Amygdala (tissue), 56 donors: ENCODE data around the gene BOLA3.
"Not testable (repeated sequence)": the region's sequence is repeated elsewhere in the genome, so short reads cannot be mapped to it uniquely, and the experiment has no call there.

Experiments used
- DNase-seq, 56 donors: peaks; one replicate each; lab custom pipeline; 2025; lab: John Stamatoyannopoulos, UW

BOLA3 gene

DNA sequence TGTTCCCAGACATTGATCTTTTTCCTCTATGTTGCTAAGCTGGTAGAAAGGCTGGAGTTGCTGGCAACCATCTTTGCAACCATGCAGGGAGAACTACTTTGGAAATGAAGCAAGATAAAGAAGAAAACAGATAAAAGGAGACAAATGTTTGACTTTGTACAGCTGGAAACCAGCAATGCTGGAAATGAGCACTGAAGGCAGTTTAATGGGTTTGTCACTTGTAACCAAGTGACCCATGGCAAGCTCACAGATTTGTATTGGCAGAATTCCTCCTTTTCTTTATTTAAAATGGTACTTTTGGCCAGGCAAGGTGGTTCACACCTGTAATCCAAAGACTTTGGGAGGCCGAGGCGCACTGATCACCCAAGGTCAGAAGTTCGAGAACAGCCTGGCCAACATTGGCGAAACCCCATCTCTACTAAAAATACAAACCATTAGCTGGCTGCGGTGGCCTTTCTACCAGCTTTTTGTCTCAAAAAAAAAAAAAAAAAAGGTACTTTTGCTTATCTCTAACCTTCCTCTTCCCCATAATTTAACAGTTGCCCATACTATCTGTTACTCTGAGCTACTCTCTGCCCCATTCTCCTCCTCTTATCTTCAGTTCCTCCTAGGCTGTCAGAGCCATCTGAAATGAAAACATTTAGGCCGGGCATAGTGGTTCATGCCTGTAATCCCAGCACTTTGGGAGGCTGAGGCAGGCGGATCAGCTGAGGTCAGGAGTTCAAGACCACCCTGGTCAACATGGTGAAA is 2.0 kb upstream of the BOLA3 start:
- no peak for DNase-seq

DNA sequence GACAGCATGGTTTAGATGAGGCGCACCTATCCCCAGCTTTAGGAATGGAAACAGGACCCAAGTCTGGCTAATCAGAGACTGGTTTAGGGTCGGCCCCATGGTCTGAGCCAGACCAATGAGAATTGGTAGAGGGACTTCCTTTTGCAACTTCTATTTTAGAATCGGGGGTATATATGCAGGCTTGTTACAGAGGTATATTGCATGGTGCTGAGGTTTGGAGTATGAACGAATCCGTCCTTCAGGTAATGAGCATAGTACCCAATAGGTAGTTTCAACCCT is 1.5 kb upstream of the BOLA3 start:
- no peak for DNase-seq

DNA sequence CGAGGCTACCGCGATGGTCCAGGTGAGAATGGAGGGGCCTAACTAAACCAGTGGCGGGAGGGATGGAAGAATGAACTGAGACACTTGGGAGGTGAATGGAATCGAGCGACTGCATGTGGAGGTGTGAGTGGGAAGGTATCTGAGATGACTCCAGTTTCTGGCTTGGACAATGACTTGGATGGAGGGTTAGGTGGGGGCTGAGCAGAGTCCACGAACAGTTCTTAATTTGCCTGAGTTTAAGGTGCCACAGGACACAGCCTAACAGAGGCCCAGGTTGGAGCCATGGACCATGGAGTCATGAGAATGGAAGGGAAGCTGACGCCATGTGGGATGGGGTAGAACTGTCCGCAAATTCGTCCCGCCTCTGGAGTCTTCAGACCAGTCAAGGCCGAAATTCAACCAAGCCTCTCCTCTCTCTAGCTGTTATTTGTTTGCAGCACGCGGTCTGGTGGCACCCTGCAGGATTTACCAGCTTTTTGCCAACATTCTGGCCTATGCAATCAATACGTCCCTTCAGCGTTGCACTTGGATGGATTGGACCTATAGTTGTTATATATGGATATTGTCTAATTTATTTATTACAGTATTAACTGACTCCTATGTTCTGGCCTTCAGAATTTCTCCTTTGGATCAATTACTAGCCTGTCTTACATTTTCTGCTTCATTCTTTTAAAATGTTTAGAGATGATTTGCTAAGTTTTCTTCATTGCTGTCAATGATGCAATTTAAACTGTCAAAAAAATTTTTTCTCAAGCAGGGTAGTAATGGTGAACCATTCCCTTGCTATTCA is 940 bp upstream of the BOLA3 start:
- peak in 2 of 56 donors; percentile 34 to 38 for DNase-seq

DNA sequence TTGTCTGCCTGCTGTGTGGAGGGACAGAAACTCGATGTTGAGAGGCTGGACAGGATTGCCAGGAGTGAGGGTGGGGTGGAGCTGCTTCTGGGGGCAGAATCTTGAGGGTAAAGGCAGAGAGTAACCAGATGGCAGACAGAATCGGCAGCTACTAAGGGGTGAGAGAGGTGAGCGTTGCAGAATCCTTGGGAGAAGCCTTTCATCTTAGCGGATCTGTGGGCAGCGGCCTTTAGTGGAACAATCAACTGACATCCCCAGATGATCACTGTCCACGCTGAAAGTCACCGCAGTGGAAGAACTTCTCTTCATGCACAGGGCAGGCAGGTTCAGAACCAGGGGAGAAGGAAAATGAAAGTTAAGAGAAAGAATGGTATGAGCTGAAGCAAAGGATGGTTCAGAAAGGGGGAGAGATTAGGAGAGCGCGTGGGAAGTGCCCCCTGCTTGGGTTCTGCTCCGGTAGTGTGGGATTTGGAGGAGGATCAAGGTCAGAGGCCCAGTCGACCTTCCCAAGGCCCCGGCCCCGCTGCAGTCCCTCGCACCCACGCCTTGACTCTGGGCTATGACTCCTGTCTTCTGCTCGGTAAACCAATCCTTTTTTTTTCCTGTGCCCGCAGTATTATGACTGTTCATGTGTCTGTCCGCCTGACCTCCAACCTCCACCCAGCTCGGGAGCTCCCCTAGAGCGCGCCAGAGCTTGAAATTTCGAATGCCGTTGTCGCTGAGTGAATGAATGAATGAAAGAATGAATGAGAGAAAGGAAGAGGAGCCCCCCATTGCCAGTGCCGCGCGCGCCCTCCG is 584 bp downstream of the BOLA3 start:
- DNase-seq: peak in 1 of 56 donors; percentile 34

DNA sequence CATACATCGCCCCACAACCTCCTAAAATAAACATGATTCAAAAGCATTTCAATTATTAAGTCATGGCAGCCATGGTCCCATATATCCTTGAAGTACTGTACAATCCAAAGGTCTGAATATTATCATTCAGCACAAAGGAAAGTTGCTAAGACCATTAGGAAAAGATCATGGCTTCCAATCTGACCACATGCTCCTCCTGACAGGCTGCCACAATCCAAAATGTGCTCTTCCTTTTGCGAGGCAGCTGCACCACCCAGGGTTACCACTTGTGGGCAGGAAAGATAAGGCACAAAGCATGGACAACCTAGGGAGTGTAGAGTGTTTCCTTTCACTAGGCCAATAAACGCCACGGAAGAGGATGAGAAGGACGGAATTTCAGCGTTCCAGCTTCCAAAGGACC is 5.4 kb downstream of the BOLA3 start:
- no peak for DNase-seq

DNA sequence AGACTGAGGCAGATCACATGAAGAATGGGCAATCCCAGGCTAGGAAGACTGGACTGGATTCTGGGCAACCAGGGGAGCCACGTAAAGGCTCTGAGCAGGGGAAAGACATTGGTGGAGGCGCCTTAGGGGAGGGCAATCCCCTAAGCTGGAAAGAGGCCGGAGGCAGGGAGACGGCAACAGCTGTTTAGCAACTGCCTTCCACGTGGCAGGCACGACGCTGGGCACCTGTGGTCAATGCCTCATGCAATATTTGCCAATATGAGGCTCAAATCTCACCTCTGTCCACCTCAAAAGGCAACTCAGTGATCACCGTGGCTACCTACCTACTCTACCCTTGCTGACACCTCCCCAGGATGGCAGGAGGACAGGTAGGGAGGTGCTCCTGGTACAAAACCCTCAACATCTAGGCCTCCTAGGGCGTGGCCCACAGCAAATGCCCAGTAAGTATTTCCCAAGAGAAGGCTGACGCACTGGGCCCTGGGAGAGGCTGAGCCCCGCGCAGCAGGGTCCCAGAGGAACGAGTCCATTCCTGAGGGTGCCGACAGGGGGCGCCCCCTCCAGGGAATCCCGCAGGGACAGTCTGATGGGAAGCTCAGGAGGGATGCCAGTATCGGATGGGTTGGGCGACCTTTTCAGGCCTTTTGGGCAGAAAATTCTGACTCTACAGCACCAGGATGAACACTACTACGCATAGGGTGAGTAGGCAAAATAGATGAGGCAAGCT is 8.9 kb downstream of the BOLA3 start:
- no peak for DNase-seq

DNA sequence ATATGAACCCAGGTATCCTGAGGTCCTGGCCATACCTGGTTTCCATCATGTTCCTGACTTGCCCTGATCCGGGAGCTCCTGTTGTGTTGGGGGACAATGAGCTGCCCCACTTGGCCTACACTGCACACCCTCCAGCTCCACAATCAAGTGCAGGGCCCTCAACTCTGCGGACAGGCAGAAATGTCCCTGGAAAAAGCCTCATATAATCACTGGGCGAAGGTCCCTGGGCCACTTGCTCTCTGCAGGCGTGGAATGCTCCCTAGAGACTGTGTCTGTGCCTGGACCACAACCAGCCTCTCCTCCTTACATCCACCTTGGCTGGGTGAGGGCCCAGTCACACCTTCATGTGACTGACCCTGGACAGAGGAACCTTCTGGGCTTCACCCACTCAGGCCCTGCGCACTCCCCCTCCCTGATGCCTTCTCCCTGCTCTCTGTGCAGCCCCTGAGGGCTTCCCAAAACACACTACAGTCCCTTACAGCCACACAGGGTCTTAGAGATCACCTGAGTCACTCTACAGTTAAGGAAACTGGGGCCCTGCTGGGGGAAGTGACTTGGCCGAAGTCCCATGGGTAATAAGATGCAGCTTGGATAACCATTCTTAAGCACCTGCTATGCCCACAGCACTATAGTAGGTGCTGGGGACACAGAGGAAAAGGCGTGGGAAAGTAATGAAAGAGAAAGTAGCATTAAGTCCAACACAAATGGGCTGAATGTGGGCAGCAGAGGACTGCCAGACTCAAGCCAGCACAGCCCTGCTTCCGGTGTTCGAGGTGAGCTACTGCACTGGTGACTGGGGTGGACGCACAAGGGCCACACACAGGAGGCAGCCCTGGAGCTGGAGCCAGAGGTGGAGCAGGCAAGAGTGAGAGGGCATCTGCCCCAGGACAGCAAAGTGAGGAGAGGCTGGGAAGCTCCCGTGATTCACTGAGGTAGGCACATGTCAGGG is 9.8 kb downstream of the BOLA3 start:
- no peak for DNase-seq

DNA sequence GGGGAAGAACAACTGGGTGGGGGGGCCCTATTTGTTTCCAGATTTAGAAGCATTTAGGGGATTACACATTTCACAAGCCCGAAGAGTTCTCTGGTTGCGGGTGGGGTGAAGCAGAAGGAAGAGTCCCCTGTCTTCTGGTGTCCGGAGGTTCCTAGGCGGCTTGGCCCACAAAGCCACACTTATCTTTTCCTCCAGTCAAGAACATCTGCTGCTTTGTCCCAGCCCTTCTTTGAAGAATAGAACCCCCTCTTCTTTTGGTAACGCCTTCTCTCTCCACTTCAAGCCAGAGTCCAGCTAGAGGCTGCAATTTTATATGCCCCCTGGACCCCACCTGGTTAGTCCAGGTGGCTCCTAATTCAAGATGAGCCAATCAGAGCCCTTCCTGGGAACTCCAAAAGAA is 15.8 kb downstream of the BOLA3 start:
- DNase-seq: no peak

DNA sequence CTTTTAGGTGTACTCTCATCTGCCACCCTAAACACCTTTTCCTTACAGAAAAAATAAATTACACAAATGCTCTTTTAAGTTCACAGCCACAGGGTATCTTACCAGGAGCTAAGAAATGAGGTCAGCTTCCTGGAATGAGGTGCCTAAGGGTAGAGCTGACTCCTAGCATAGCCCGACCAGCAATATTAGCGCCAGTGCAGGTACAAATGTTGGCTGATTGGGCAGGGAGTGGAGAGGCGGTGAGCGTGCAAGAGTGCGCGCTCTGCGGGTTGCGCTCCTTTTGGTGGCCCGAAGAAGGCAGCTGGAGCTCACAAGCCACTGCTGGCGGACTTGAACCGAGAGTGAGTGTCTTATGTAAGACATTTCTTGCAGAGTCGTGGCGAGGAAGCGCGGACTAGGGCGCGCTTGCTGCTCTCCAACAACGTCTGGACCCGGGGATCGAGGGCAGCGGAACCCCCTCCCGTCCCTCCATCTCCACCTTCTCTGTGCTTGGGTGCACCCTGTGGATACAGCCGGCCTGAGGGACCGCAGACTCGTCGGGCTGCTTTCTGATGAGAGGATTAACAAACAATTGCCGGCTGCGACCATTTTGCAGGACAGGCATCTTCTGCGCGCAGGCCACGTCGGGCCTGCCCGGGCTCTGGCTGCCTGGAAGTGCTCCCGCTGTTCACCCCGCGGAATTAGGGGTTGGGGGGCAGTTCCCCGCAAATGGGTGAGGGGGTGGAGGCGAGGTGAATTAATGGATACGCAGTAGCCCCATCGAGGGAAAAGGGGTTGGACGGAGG is 17.3 kb downstream of the BOLA3 start:
- no peak for DNase-seq

DNA sequence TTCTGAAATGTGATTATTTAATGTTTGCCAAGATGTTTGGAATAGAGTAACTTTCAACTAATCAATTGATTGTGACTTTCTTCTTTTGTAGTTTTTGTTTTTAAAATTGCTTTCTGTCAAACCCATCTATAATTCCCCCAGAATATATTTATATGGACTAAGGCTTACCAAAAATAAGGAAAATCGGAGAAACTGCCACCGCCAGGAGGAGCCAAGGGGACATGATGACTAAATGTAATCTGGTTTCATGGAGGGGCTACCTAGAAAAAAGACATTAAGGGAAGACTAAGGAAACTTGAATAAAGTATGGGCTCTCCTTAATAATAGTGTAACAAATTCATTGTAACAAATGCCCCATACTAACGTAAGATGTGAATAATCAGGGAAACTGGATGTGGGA is 19.5 kb downstream of the BOLA3 start:
- DNase-seq: no peak

DNA sequence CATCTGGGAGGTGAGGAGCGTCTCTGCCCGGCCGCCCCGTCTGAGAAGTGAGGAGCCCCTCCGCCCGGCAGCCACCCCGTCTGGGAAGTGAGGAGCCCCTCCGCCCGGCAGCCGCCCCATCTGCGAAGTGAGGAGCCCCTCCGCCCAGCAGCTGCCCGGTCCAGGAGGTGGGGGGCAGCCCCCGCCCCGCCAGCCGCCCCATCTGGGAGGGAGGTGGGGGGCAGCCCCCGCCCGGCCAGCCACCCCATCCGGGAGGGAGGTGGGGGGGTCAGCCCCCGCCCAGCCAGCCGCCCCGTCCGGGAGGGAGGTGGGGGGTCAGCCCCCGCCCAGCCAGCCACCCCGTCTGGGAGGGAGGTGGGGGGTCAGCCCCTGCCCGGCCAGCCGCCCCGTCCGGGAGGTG is 23.8 kb downstream of the BOLA3 start:
- not testable (repeated sequence) for DNase-seq

DNA sequence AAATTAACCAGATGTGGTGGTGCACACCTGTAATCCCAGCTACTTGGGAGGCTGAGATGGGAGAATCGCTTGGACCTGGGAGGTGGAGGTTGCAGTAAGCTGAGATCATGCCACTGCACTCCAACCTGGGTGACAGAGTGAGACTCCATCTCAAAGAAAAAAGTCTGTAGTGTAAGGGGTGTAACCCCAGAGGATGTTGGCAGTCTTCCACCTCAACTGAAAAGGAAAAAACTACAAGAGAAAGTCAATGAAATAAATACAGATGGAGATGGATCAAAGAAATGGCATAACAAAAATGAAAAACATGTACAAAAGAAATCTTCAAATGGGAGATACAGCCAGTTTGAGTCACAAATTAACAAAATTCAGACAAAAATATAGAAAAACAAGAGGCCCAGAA is 25.9 kb downstream of the BOLA3 start:
- DNase-seq: not testable (repeated sequence)

DNA sequence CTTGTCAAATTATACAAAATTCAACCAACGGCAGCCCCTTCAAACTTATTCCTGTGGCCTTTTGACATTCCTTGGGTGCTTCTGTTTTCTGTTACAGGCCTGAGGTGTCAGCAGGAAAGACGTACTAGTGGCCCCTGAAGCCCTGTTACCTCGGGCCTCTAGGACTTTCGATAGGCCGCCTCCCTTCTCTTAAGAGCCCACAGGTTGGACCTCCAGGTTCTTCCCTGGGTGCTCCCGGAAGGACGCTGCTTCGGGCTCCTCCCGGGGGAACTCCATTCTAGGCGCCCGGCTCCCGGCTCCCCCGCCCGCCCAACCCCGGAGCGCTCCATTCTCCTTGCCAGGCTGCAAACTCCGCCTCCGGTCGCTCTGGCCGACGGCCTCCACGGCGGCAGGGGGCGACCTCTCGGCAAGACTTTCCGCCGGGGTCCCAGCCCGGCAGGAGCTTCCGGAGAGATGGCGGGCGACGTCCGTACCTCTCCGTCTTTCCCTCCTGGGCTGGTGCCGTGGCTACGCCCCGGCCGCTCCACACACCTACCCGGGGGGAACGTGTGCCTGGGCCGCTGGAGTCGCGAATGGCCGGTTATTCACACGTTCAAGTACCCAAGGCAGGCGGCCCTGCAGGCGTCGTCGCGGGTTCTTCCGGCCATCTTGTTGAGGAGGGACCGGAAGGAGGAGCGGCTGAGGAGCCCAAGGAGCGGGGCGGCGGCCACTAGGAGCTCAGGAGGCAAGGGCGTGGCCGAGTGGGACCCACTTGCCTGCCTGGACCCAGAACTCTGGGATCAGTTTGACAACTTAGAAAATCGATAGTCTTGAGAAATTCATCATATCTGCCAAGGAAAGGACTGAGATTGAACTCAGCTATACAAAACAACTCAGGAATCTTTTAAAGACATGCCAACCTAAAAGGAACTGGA is 27.5 kb downstream of the BOLA3 start:
- peak in 54 of 56 donors; percentile 35 to 97 (median 78) for DNase-seq

DNA sequence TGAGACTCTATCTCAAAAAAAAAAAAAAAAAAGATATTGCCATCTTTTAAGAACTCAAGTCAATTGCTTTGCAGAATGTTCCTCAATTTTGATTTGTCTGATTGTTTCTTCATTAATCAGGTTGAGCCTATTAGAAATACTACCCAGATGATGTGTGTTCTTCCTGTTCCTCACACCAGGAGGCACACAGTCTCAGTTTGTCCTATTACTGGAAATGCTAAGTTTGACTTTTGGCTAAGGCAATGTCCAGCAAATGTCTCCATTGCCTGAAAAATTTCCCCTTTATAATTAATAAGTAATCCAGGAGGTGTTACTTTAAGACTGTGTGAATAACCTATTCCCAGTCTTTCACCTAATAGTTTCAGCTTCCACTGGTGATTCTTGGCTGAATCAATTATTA is 28.4 kb downstream of the BOLA3 start:
- DNase-seq: no peak

DNA sequence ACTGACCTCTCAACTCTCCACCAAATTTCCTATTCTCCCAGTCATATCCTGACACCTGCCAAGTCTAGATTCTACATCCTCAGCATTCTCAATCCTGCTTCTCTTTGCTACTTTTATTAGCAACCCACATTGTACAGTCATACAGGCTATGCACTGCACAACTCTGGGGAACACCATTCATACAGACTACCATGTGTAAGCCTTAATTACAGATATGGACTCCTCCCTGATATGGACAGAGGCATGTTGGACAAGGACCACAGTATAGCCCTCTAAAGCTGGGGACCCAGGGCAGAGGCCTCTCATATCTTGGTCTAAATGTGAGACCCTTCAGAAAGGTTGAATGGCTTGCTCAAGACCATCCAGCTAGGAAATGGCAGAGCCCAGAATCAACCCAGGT is 36.3 kb downstream of the BOLA3 start:
- no peak for DNase-seq

DNA sequence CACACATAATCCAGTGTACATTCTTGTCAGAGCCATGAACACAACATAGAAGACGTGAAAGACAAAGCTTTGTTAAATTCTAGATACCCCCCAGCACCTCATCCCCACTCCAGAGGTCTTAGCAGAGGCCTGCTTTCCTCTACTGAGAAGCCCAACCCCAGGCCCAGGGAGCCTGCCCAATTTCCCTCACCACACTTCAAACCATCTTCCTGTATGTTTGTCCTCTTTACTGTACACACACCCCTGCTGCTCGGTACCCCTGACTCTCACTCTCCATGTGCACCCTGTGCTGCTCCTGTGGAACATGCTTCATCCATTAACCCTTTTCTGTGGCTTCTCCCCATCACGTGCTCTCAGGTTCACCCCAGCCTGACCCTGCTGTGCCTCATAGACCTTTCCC is 37.2 kb downstream of the BOLA3 start:
- no peak for DNase-seq

DNA sequence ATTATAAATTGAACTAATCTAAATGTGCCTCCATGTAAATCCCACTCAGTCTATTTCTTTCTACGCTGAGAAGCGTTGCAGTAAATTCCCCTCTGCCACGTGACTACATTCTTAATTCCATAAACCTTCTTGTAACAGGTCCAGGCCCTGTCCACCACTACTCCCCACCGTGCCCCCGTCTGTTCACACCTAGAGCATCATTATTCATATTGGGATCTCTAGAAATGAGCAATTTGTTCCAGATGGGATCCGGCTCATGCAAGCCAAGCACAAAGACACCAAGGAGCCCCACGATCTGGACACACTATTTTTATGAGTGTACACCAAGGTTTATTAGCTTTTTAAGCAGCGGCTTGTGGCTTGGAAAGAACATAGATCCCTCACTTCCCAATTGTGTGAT is 38.2 kb downstream of the BOLA3 start:
- DNase-seq: no peak

DNA sequence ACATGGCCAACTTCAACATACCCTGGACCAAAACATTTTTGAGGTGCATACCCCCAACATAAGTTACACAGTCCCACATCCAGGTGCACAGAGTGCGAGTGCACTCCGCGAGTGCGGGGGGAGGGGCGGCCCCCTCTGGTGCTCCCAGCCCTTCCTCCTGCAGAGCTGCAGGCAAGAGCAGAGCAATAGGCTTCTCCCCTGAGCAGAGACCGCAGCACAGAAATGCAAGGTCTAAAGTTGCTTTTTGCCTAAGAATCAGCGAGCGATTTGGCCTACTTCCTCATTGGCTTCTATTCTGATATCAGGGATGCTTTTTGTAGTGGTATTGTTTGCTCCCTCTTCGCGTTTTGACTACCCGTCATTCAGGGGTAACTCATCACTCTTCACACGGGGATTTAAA is 40.6 kb downstream of the BOLA3 start:
- no peak for DNase-seq
